ENCODE measurements around the gene COX6B2. TPM values are rescaled to one million over a fixed set of nuclear protein-coding genes. Genes with fewer than 3 reads are reported as not detected.

The COX6B2 gene
- total RNA-seq, 3 donors from 2014 or later: 16.6 to 30.0 (median 17.2) TPM

GRCh38 chr19:55311797-55312196 lies 42.7 kb downstream of the COX6B2 start:
- Histone ChIP-seq H3K36me3 (ENCODE audit: low read depth) (no peaks in the 10 kb centered on the region), H3K4me3 (no peak overlapping the region), H3K4me1 (ENCODE audit: low read depth) (no peaks in the 10 kb centered on the region), H3K9me3 (no peaks in the 10 kb centered on the region)
- no peak for TF ChIP-seq CTCF (IDR thresholded peaks at IDR 0.05)
- intact Hi-C loops (cut with DNase I, micrococcal nuclease): no loop called here
- no peak for ATAC-seq
- DNase-seq: no peak

- ATAC-seq: no peak
- Histone ChIP-seq H3K9me3 (no peaks in the 10 kb centered on the region), H3K36me3 (ENCODE audit: low read depth) (no peaks in the 10 kb centered on the region), H3K4me3 (no peak overlapping the region), H3K4me1 (ENCODE audit: low read depth) (no peaks in the 10 kb centered on the region)
- no peak for TF ChIP-seq CTCF (IDR thresholded peaks at IDR 0.05)
- intact Hi-C loops (cut with DNase I, micrococcal nuclease): no loop called here
- no peak for DNase-seq
Measured at GRCh38 chr19:55311397-55311796, 43.1 kb downstream of the COX6B2 start.

GRCh38 chr19:55310498-55310897 lies 44.0 kb downstream of the COX6B2 start:
- no peaks in the 10 kb centered on the region for H3K9me3 ChIP-seq
- TF ChIP-seq CTCF (IDR thresholded peaks at IDR 0.05): no peak
- no peaks in the 10 kb centered on the region for H3K4me1 ChIP-seq (ENCODE audit: low read depth)
- intact Hi-C loops (cut with DNase I, micrococcal nuclease): no loop called here
- H3K4me3 ChIP-seq: no peak overlapping the region
- no peaks in the 10 kb centered on the region for H3K36me3 ChIP-seq (ENCODE audit: low read depth)
- no peak for ATAC-seq
- no peak for DNase-seq

- ATAC-seq (no peak), DNase-seq (no peak)
- intact Hi-C loops (cut with DNase I, micrococcal nuclease): loop anchor here in 1 of 2 donors (10.0 kb wide), 1 partner anchor 75 kb away; the partner anchor contains the start of genes RPL28 and TMEM238
- H3K9me3 ChIP-seq: no peaks in the 10 kb centered on the region
- H3K4me1 ChIP-seq (ENCODE audit: low read depth): no peaks in the 10 kb centered on the region
- no peak overlapping the region for H3K4me3 ChIP-seq
- H3K36me3 ChIP-seq (ENCODE audit: low read depth): no peaks in the 10 kb centered on the region
- no peak for TF ChIP-seq CTCF (IDR thresholded peaks at IDR 0.05)
Measured at GRCh38 chr19:55309448-55309847, 45.1 kb downstream of the COX6B2 start.

- ATAC-seq (no peak), DNase-seq (no peak)
- intact Hi-C loops (cut with DNase I, micrococcal nuclease): loop anchor here in 1 of 2 donors (10.0 kb wide), 1 partner anchor 77 kb away; the partner anchor contains the start of genes RPL28 and TMEM238
- no peak for TF ChIP-seq CTCF (IDR thresholded peaks at IDR 0.05)
- Histone ChIP-seq H3K4me3 (no peak overlapping the region), H3K9me3 (no peaks in the 10 kb centered on the region), H3K4me1 (ENCODE audit: low read depth) (no peaks in the 10 kb centered on the region), H3K36me3 (ENCODE audit: low read depth) (no peaks in the 10 kb centered on the region)
Measured at GRCh38 chr19:55308281-55308680, 46.2 kb downstream of the COX6B2 start.

GRCh38 chr19:55306712-55307111 lies 47.8 kb downstream of the COX6B2 start:
- Histone ChIP-seq H3K4me1 (ENCODE audit: low read depth) (no peaks in the 10 kb centered on the region), H3K9me3 (no peaks in the 10 kb centered on the region), H3K36me3 (ENCODE audit: low read depth) (no peaks in the 10 kb centered on the region), H3K4me3 (no peak overlapping the region)
- intact Hi-C loops (cut with DNase I, micrococcal nuclease): loop anchor here in 1 of 2 donors (10.0 kb wide), 1 partner anchor 78 kb away; the partner anchor contains the start of genes RPL28 and TMEM238
- ATAC-seq (no peak), DNase-seq (no peak)
- no peak for TF ChIP-seq CTCF (IDR thresholded peaks at IDR 0.05)

Measured in mucosa of descending colon (tissue), 3 donors.